Activated T-helper 17 cell treated with anti-CD3 and anti-CD28 coated beads, Interleukin-2, amount 50 U/mL, for 72 hours (primary cell): ENCODE results near the gene TMEM30A. TPM values are rescaled to one million over a fixed set of nuclear protein-coding genes. Genes with fewer than 3 reads are reported as not detected.

Experiments used
- ATAC-seq: fragments of 150-1000 bp; cut with Tn5 transposase; replicated peaks from 2 replicates; pipeline ENCODE4 v1.10.0; 2021; ENCODE audit warnings: mild to moderate bottlenecking, moderate library complexity
- H3K27ac Mint-ChIP-seq: one replicate; pipeline ENCODE4 v1.8.0; 2022; ENCODE audit warnings: mixed read lengths
- H3K27me3 Mint-ChIP-seq: one replicate; pipeline ENCODE4 v1.8.0; 2022; ENCODE audit warnings: mixed read lengths
- H3K36me3 Mint-ChIP-seq: one replicate; pipeline ENCODE4 v1.8.0; 2022; ENCODE audit warnings: low read depth, mild to moderate bottlenecking, mixed read lengths
- H3K4me1 Mint-ChIP-seq: one replicate; pipeline ENCODE4 v1.8.0; 2022; ENCODE audit warnings: mixed read lengths
- H3K4me3 Mint-ChIP-seq: one replicate; pipeline ENCODE4 v1.8.0; 2022; ENCODE audit warnings: mild to moderate bottlenecking, mixed read lengths
- H3K9me3 Mint-ChIP-seq: one replicate; pipeline ENCODE4 v1.8.0; 2022; ENCODE audit warnings: mixed read lengths
- total RNA-seq, 2 donors: library from RNA; stranded (reverse); gene quantifications; one replicate each; pipeline ENCODE4 v1.2.3, GENCODE V29; 2022

The TMEM30A gene
- total RNA-seq, 2 donors from 2014 or later, result 81.7 to 115 TPM

GRCh38 chr6:75301537-75301936 lies 16.9 kb upstream of the TMEM30A start:
- Mint-ChIP-seq H3K4me1 (no peaks in the 10 kb centered on the region), H3K9me3 (no peaks in the 10 kb centered on the region), H3K4me3 (no peak overlapping the region), H3K27ac (no peak overlapping the region), H3K36me3 (no peaks in the 10 kb centered on the region), H3K27me3 (peaks cover 4% of the 10 kb centered on the region)
- no peak for ATAC-seq

GRCh38 chr6:75301088-75301487 lies 16.5 kb upstream of the TMEM30A start:
- Mint-ChIP-seq H3K27me3 (peaks cover 2% of the 10 kb centered on the region), H3K4me3 (no peak overlapping the region), H3K27ac (no peak overlapping the region), H3K4me1 (no peaks in the 10 kb centered on the region), H3K36me3 (no peaks in the 10 kb centered on the region), H3K9me3 (no peaks in the 10 kb centered on the region)
- ATAC-seq, result no peak

DNA sequence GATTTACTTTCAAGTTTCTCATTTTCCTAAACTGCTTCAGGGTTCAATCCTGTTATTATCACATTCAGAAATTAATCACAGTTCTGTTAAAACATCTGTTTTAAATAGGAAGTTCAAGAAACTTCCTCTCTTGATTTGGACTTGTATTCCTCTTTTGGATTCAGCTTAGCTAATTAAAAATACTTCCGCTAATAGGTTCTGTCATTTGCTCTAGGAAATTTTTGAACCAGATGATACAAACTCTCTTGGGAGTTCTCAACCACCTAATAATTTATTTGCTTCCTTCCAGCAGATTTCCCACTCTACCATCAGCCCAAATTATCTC lies 15.9 kb upstream of the TMEM30A start:
- ATAC-seq, result no peak
- Mint-ChIP-seq H3K4me3 (no peak overlapping the region), H3K9me3 (no peaks in the 10 kb centered on the region), H3K27ac (no peak overlapping the region), H3K4me1 (no peaks in the 10 kb centered on the region), H3K27me3 (no peaks in the 10 kb centered on the region), H3K36me3 (no peaks in the 10 kb centered on the region)

DNA sequence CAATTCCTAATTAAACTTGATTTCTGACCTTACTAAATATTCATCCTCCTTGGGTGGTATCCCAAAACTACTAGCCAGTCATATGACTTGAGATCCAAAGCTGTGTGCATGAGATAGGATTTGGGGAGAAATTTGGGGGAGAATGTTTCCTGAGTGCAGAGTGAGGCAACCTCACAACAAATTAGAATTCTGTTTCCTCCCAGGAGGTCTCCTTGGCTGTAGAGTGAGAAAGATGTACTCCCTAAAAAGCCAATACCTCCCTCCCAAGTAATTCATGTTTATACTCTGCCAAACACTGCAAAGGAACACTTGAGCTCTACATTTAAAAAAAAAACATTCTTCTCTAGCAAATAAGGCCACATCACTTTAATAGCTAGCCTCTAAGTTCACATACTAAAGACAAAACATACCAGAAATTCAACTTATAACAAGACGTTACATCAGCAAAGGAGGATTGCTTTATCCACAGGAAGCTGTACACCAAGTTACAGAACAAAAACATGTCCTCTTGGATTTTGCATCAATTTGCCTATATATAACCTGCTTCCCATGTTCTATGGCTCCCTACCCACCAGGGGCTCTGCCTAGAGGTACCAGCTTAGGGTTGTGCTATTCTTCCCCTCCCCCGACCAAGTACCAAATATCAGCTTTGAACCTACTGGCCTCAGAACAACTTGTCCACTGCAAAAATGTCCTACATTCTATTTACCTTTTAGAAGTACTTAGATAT lies 15.4 kb upstream of the TMEM30A start:
- no peaks in the 10 kb centered on the region for H3K9me3 Mint-ChIP-seq
- no peak for ATAC-seq
- no peaks in the 10 kb centered on the region for H3K27me3 Mint-ChIP-seq
- H3K27ac Mint-ChIP-seq, result no peak overlapping the region
- no peaks in the 10 kb centered on the region for H3K4me1 Mint-ChIP-seq
- no peaks in the 10 kb centered on the region for H3K36me3 Mint-ChIP-seq
- H3K4me3 Mint-ChIP-seq, result no peak overlapping the region

- Mint-ChIP-seq H3K9me3 (no peaks in the 10 kb centered on the region), H3K4me1 (no peaks in the 10 kb centered on the region), H3K27me3 (no peaks in the 10 kb centered on the region), H3K36me3 (no peaks in the 10 kb centered on the region), H3K4me3 (no peak overlapping the region), H3K27ac (no peak overlapping the region)
- peak; percentile 52 for ATAC-seq
Measured at GRCh38 chr6:75296811-75297779, 12.5 kb upstream of the TMEM30A start.

GRCh38 chr6:75292555-75292954 lies 8.0 kb upstream of the TMEM30A start:
- peaks cover 12% of the 10 kb centered on the region for H3K36me3 Mint-ChIP-seq
- ATAC-seq, result no peak
- H3K4me1 Mint-ChIP-seq, result peaks cover 5% of the 10 kb centered on the region
- no peaks in the 10 kb centered on the region for H3K9me3 Mint-ChIP-seq
- H3K27me3 Mint-ChIP-seq, result no peaks in the 10 kb centered on the region
- H3K27ac Mint-ChIP-seq, result no peak overlapping the region
- no peak overlapping the region for H3K4me3 Mint-ChIP-seq

DNA sequence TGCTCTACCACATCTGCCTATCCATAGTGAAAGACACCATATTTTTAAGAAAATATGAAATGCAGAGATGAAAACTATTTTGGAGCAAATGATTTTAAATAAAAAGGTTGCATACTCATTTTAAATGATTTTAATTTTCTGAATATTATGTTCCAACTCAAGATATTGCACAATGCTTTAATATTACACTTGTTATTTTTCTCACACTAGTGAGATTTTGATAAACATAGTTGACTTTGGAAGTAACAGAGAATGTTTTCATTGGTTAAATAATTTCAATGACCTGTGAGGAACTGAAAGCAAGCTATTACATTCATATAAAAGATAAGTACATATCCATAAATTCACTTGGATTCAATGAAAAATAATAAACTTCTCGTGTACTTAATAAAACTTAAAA lies 7.2 kb upstream of the TMEM30A start:
- peaks cover 9% of the 10 kb centered on the region for H3K4me1 Mint-ChIP-seq
- no peak overlapping the region for H3K4me3 Mint-ChIP-seq
- no peaks in the 10 kb centered on the region for H3K9me3 Mint-ChIP-seq
- H3K27me3 Mint-ChIP-seq, result no peaks in the 10 kb centered on the region
- no peak overlapping the region for H3K27ac Mint-ChIP-seq
- H3K36me3 Mint-ChIP-seq, result peaks cover 12% of the 10 kb centered on the region
- no peak for ATAC-seq

DNA sequence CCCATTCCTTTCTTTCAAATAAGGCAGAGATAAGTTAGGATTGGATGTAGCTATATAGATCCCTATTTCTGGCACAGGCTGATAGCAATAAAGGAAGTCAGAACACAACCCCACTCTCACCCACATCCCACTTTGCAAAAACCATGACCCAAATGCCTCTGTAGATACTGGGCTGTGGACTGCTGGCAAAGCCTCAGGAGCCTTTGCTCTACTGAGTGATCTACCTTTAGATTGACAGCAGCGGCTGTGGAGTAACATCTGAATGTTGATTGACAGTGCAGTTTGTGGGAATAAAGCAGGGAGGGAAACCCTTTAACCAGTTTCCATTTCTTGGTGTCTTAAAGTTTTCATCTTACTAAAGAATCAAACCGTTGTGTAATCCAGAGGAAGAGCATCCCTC lies 6.7 kb upstream of the TMEM30A start:
- no peak for ATAC-seq

GRCh38 chr6:75290136-75290945 lies 5.7 kb upstream of the TMEM30A start:
- Mint-ChIP-seq H3K4me1 (peaks cover 15% of the 10 kb centered on the region), H3K27ac (no peak overlapping the region), H3K9me3 (no peaks in the 10 kb centered on the region), H3K36me3 (peaks cover 12% of the 10 kb centered on the region), H3K27me3 (no peaks in the 10 kb centered on the region), H3K4me3 (no peak overlapping the region)
- ATAC-seq, result no peak

More for the DNA sequence above, 6.7 kb upstream of the TMEM30A start:
- Mint-ChIP-seq H3K4me3 (no peak overlapping the region), H3K36me3 (peaks cover 12% of the 10 kb centered on the region), H3K27ac (no peak overlapping the region), H3K27me3 (no peaks in the 10 kb centered on the region), H3K9me3 (no peaks in the 10 kb centered on the region), H3K4me1 (peaks cover 13% of the 10 kb centered on the region)

DNA sequence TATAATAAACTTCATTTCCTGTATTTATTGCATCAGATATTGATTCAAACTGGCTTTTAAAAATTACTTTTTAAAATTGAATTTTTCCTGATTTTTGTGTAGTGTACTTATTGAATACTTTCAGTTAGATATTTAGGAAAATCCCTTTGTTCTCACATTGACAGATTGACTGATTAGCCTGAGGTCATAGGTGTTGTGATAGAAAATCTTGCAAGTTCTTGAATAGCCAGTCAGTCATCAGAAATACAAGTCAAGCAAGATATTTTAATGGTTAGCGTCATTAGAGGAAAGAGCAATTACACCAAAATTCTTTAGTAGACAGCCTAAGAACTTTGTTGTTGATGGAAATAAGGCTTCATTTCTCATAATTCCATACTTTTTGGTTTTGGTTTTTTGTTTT lies 3.4 kb upstream of the TMEM30A start:
- H3K4me1 Mint-ChIP-seq, result peaks cover 15% of the 10 kb centered on the region
- no peaks in the 10 kb centered on the region for H3K9me3 Mint-ChIP-seq
- no peak for ATAC-seq
- no peak overlapping the region for H3K27ac Mint-ChIP-seq
- H3K27me3 Mint-ChIP-seq, result no peaks in the 10 kb centered on the region
- no peak overlapping the region for H3K4me3 Mint-ChIP-seq
- H3K36me3 Mint-ChIP-seq, result peaks cover 12% of the 10 kb centered on the region

DNA sequence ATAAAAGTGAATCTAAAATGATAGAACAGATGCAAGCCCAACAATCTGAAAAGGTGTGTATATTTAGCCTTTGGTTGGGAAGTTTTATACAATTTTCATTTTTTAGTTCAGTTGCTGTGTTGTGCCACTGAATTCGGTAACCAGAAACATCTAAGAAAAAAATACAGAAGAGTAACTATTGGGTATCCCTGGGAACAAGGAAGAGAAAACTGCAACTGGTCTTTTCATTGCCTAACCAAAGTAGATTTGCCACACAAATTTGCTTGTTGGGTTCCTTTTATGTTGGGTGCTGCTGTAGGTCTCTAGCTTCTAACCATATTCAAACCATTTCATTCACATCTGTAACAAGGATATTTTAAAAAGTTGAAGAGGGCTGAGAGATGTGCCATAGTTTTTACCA lies 2.8 kb upstream of the TMEM30A start:
- no peak overlapping the region for H3K4me3 Mint-ChIP-seq
- no peaks in the 10 kb centered on the region for H3K27me3 Mint-ChIP-seq
- no peak overlapping the region for H3K27ac Mint-ChIP-seq
- H3K4me1 Mint-ChIP-seq, result peaks cover 19% of the 10 kb centered on the region
- H3K9me3 Mint-ChIP-seq, result no peaks in the 10 kb centered on the region
- H3K36me3 Mint-ChIP-seq, result peaks cover 12% of the 10 kb centered on the region
- no peak for ATAC-seq

- no peaks in the 10 kb centered on the region for H3K9me3 Mint-ChIP-seq
- peaks cover 12% of the 10 kb centered on the region for H3K36me3 Mint-ChIP-seq
- H3K4me1 Mint-ChIP-seq, result peaks cover 19% of the 10 kb centered on the region
- no peak for ATAC-seq
- H3K4me3 Mint-ChIP-seq, result no peak overlapping the region
- H3K27me3 Mint-ChIP-seq, result no peaks in the 10 kb centered on the region
- H3K27ac Mint-ChIP-seq, result no peak overlapping the region
Measured at GRCh38 chr6:75286955-75287354, 2.4 kb upstream of the TMEM30A start.

GRCh38 chr6:75285283-75285639 lies 669 bp upstream of the TMEM30A start:
- Mint-ChIP-seq H3K36me3 (peaks cover 12% of the 10 kb centered on the region), H3K4me3 (no peak overlapping the region), H3K27me3 (no peaks in the 10 kb centered on the region), H3K9me3 (no peaks in the 10 kb centered on the region), H3K4me1 (peaks cover 19% of the 10 kb centered on the region), H3K27ac (no peak overlapping the region)
- ATAC-seq, result no peak

DNA sequence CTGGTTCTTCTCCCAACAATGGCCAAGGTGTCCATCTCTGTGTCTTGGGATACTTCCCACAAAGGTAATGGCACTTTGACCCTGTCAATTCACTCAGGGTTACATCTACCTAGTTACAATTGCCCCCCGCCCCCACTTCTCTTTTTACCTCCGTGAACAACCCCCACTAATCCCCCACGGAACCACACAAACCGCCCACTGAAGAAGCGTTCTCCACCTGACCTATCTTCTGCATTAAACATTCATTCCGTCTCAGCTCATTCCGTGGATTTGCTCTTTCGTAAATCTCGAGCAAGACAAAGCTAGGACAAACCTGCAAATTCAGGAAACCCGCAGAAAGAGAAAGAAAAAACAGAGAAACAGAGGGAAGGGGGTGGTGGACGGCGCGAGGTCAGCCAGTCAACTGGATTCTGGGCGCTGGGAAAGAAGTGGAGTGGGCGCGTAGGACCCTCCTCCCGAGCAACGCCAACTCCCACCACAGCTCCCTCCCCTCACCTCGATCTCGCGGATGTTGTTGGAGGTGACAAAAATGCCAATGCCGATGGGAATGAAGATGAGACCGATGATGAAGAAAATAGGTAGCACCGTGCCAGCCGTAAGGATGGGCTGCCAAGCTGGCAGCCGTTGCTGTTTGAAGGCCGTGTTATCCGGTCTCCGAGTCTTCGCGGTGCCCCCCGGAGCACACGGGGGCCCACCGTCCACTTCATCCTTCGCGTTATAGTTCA lies 523 bp downstream of the TMEM30A start:
- Mint-ChIP-seq H3K36me3 (peaks cover 15% of the 10 kb centered on the region), H3K4me3 (no peak overlapping the region), H3K27me3 (no peaks in the 10 kb centered on the region), H3K27ac (no peak overlapping the region), H3K9me3 (no peaks in the 10 kb centered on the region), H3K4me1 (peaks cover 24% of the 10 kb centered on the region)
- ATAC-seq, result peak; percentile 29
